Activated naive CD4-positive, alpha-beta T cell treated with anti-CD3 and anti-CD28 coated beads, Interleukin-2, amount 10 ng/mL, durations not matched to agents 7 days and 5 days (primary cell): ENCODE data around the gene USP13.
"Not testable (repeated sequence)": the region's sequence is repeated elsewhere in the genome, so short reads cannot be mapped to it uniquely, and the experiment has no call there.

ENCODE experiments used
- CTCF ChIA-PET: fragments of 350-600 bp; sonication (Branson Sonifier 250); formaldehyde crosslinking; loops from one replicate; lab custom pipeline; 2021; ENCODE audit warnings: antibody characterized with exemption; lab: Charles Lee
- DNase-seq: peaks from one replicate; pipeline ENCODE4 v3.0.0-alpha.2; 2020
- H3K27ac Mint-ChIP-seq: one replicate; pipeline ENCODE4 v1.8.0; 2021; ENCODE audit warnings: mild to moderate bottlenecking, moderate library complexity, mixed read lengths
- H3K27me3 Mint-ChIP-seq: one replicate; pipeline ENCODE4 v1.8.0; 2021; ENCODE audit warnings: mild to moderate bottlenecking, mixed read lengths
- H3K36me3 Mint-ChIP-seq: one replicate; pipeline ENCODE4 v1.8.0; 2021; ENCODE audit warnings: mixed read lengths
- H3K4me1 Mint-ChIP-seq: one replicate; pipeline ENCODE4 v1.8.0; 2021; ENCODE audit warnings: mixed read lengths
- H3K4me3 Mint-ChIP-seq: one replicate; pipeline ENCODE4 v1.8.0; 2021; ENCODE audit warnings: mild to moderate bottlenecking, moderate library complexity, mixed read lengths
- H3K9me3 Mint-ChIP-seq: one replicate; pipeline ENCODE4 v1.8.0; 2021; ENCODE audit warnings: mixed read lengths

The USP13 gene

GRCh38 chr3:179640469-179640868, 12.4 kb upstream of the USP13 start:
- DNase-seq, result no peak
- Mint-ChIP-seq H3K9me3 (no peaks in the 10 kb centered on the region), H3K4me1 (peaks cover 7% of the 10 kb centered on the region), H3K4me3 (no peak overlapping the region), H3K27ac (no peak overlapping the region), H3K27me3 (no peaks in the 10 kb centered on the region), H3K36me3 (no peaks in the 10 kb centered on the region)
- CTCF ChIA-PET, result no interaction called here

- H3K9me3 Mint-ChIP-seq, result no peaks in the 10 kb centered on the region
- no peaks in the 10 kb centered on the region for H3K36me3 Mint-ChIP-seq
- no peak overlapping the region for H3K4me3 Mint-ChIP-seq
- no peaks in the 10 kb centered on the region for H3K27me3 Mint-ChIP-seq
- CTCF ChIA-PET, result no interaction called here
- no peak for DNase-seq
- peaks cover 7% of the 10 kb centered on the region for H3K4me1 Mint-ChIP-seq
- no peak overlapping the region for H3K27ac Mint-ChIP-seq
These were observed 10.0 kb upstream of the USP13 start for GRCh38 chr3:179642871-179643270.

GRCh38 chr3:179643837-179644236, 9.0 kb upstream of the USP13 start:
- DNase-seq, H3K9me3 Mint-ChIP-seq, H3K4me1 Mint-ChIP-seq, H3K36me3 Mint-ChIP-seq, H3K4me3 Mint-ChIP-seq, H3K27me3 Mint-ChIP-seq, H3K27ac Mint-ChIP-seq: not testable (repeated sequence)
- CTCF ChIA-PET, result interaction anchor here (1.0 kb wide), 1 partner anchor 285 kb away, joined by 3 read pairs; no protein-coding TSS in a partner anchor

- Mint-ChIP-seq H3K36me3 (no peaks in the 10 kb centered on the region), H3K9me3 (no peaks in the 10 kb centered on the region), H3K27ac (no peak overlapping the region), H3K4me3 (no peak overlapping the region), H3K4me1 (peaks cover 10% of the 10 kb centered on the region), H3K27me3 (peaks cover 11% of the 10 kb centered on the region)
- DNase-seq, result no peak
- CTCF ChIA-PET, result no interaction called here
These were observed 6.7 kb upstream of the USP13 start for GRCh38 chr3:179646177-179646576.

- Mint-ChIP-seq H3K27me3 (peaks cover 30% of the 10 kb centered on the region), H3K4me1 (peaks cover 30% of the 10 kb centered on the region), H3K36me3 (no peaks in the 10 kb centered on the region), H3K9me3 (no peaks in the 10 kb centered on the region), H3K4me3 (peak overlapping the region; percentile 67), H3K27ac (peak overlapping the region; percentile 74)
- no peak for DNase-seq
- CTCF ChIA-PET, result interaction anchor here (0.6 to 1.0 kb wide), 3 partner anchors 13 to 278 kb away, joined by 3 read pairs; partner anchors contain the start of genes MRPL47 and NDUFB5
These were observed 973 bp upstream of the USP13 start for GRCh38 chr3:179651687-179652446.

GRCh38 chr3:179653096-179653797, 407 bp downstream of the USP13 start:
- Mint-ChIP-seq H3K9me3 (no peaks in the 10 kb centered on the region), H3K36me3 (no peaks in the 10 kb centered on the region), H3K4me3 (peak overlapping the region; percentile 95), H3K27ac (peak overlapping the region; percentile 88), H3K27me3 (peaks cover 30% of the 10 kb centered on the region), H3K4me1 (peaks cover 30% of the 10 kb centered on the region)
- peak; percentile 72 for DNase-seq
- CTCF ChIA-PET, result interaction anchor here (1.0 to 1.6 kb wide), 3 partner anchors 12 to 96 kb away, joined by 3 to 4 read pairs (median 3); no protein-coding TSS in a partner anchor

GRCh38 chr3:179655236-179655635, 2.4 kb downstream of the USP13 start:
- peak overlapping the region; percentile 95 for H3K4me3 Mint-ChIP-seq
- no peaks in the 10 kb centered on the region for H3K9me3 Mint-ChIP-seq
- CTCF ChIA-PET, result no interaction called here
- H3K4me1 Mint-ChIP-seq, result peaks cover 26% of the 10 kb centered on the region
- no peaks in the 10 kb centered on the region for H3K36me3 Mint-ChIP-seq
- H3K27ac Mint-ChIP-seq, result no peak overlapping the region
- peaks cover 25% of the 10 kb centered on the region for H3K27me3 Mint-ChIP-seq
- DNase-seq, result no peak

GRCh38 chr3:179658606-179659005, 5.8 kb downstream of the USP13 start:
- Mint-ChIP-seq H3K4me1 (peaks cover 14% of the 10 kb centered on the region), H3K9me3 (no peaks in the 10 kb centered on the region), H3K27ac (no peak overlapping the region), H3K36me3 (no peaks in the 10 kb centered on the region), H3K27me3 (peaks cover 3% of the 10 kb centered on the region), H3K4me3 (no peak overlapping the region)
- CTCF ChIA-PET, result interaction anchor here (2.3 kb wide), 1 partner anchor 9 kb away, joined by 6 read pairs; no protein-coding TSS in a partner anchor
- no peak for DNase-seq

GRCh38 chr3:179660872-179661271, 8.0 kb downstream of the USP13 start:
- CTCF ChIA-PET, result no interaction called here
- no peak for DNase-seq
- Mint-ChIP-seq H3K4me3 (no peak overlapping the region), H3K27ac (no peak overlapping the region), H3K27me3 (no peaks in the 10 kb centered on the region), H3K4me1 (peaks cover 2% of the 10 kb centered on the region), H3K36me3 (no peaks in the 10 kb centered on the region), H3K9me3 (no peaks in the 10 kb centered on the region)

- H3K9me3 Mint-ChIP-seq, result no peaks in the 10 kb centered on the region
- no peak overlapping the region for H3K27ac Mint-ChIP-seq
- no peaks in the 10 kb centered on the region for H3K27me3 Mint-ChIP-seq
- H3K36me3 Mint-ChIP-seq, result no peaks in the 10 kb centered on the region
- CTCF ChIA-PET, result interaction anchor here (1.2 kb wide), 1 partner anchor 12 kb away, joined by 5 read pairs; no protein-coding TSS in a partner anchor
- H3K4me1 Mint-ChIP-seq, result peaks cover 2% of the 10 kb centered on the region
- no peak overlapping the region for H3K4me3 Mint-ChIP-seq
- DNase-seq, result no peak
These were observed 8.9 kb downstream of the USP13 start for GRCh38 chr3:179661777-179662176.

- Mint-ChIP-seq H3K9me3 (no peaks in the 10 kb centered on the region), H3K27me3 (no peaks in the 10 kb centered on the region), H3K4me3 (no peak overlapping the region), H3K27ac (no peak overlapping the region), H3K4me1 (peaks cover 2% of the 10 kb centered on the region), H3K36me3 (no peaks in the 10 kb centered on the region)
- DNase-seq, result no peak
- CTCF ChIA-PET, result no interaction called here
These were observed 10.3 kb downstream of the USP13 start for GRCh38 chr3:179663093-179663492.

GRCh38 chr3:179666030-179666429, 13.2 kb downstream of the USP13 start:
- H3K27ac Mint-ChIP-seq, result no peak overlapping the region
- CTCF ChIA-PET, result interaction anchor here (1.2 kb wide), 1 partner anchor 13 kb away, joined by 3 read pairs; the partner anchor contains the start of gene USP13
- DNase-seq, result no peak
- H3K9me3 Mint-ChIP-seq, result no peaks in the 10 kb centered on the region
- no peaks in the 10 kb centered on the region for H3K36me3 Mint-ChIP-seq
- no peak overlapping the region for H3K4me3 Mint-ChIP-seq
- H3K27me3 Mint-ChIP-seq, result no peaks in the 10 kb centered on the region
- peaks cover 2% of the 10 kb centered on the region for H3K4me1 Mint-ChIP-seq

GRCh38 chr3:179666436-179667035, 13.7 kb downstream of the USP13 start:
- H3K27ac Mint-ChIP-seq, result no peak overlapping the region
- CTCF ChIA-PET, result no interaction called here

GRCh38 chr3:179668429-179668828, 15.6 kb downstream of the USP13 start:
- Mint-ChIP-seq H3K4me1 (peaks cover 2% of the 10 kb centered on the region), H3K9me3 (no peaks in the 10 kb centered on the region), H3K4me3 (no peak overlapping the region), H3K27me3 (no peaks in the 10 kb centered on the region), H3K36me3 (no peaks in the 10 kb centered on the region), H3K27ac (no peak overlapping the region)
- CTCF ChIA-PET, result no interaction called here
- DNase-seq, result no peak

More at GRCh38 chr3:179666436-179667035, 13.7 kb downstream of the USP13 start:
- DNase-seq, result no peak
- Mint-ChIP-seq H3K4me1 (peaks cover 2% of the 10 kb centered on the region), H3K9me3 (no peaks in the 10 kb centered on the region), H3K4me3 (no peak overlapping the region), H3K27me3 (no peaks in the 10 kb centered on the region), H3K36me3 (no peaks in the 10 kb centered on the region)
